HCT116 (cell line): ENCODE results near the gene CCDC174. TPM values are rescaled to one million over a fixed set of nuclear protein-coding genes. Genes with fewer than 3 reads are reported as not detected.
A peak's percentile ranks its signal among the peaks of the same experiment; 100 is the strongest.

Experiments
- ATAC-seq: fragments of 200-7000 bp; cut with Tn5 transposase; 2 replicates; pipeline ENCODE4 v1.9.1; 2020; ENCODE audit warnings: mild to moderate bottlenecking, moderate library complexity
- BruUV-seq: library from RNA; stranded (reverse); fragments of 400-500 nt; replicated peaks from 2 replicates; lab custom pipeline; 2021; lab: Mats Ljungman, UMichigan
- CTCF ChIA-PET: fragments of 300-600 bp; sonication (Branson Sonifier 250); formaldehyde crosslinking; loops from one replicate; lab custom pipeline; 2021; ENCODE audit warnings: antibody characterized with exemption; lab: Charles Lee
- POLR2A ChIA-PET: fragments of 300-600, 350-600 bp; sonication (Branson Sonifier 250); formaldehyde crosslinking; loops from one replicate; lab custom pipeline; 2021; ENCODE audit warnings: antibody characterized with exemption; lab: Charles Lee
- RAD21 ChIA-PET, 2 experiments: fragments of 300-600 bp; sonication (Branson Sonifier 250); formaldehyde crosslinking; loops; one replicate each; lab custom pipeline; 2023; ENCODE audit warnings: low total read pairs in 2 of 2; ENCODE audit not compliant: uncharacterized antibody in 2 of 2, unreplicated experiment in 2 of 2, low non-redundant PET in 1 of 2; lab: Charles Lee
- DNase-seq: peaks from one replicate; pipeline ENCODE4 v3.0.0-alpha.2; 2010; ENCODE audit warnings: low read depth, low spot score
- H2AFZ ChIP-seq: fragments of 200-600 bp; shearing (Covaris generic), sonication (generic); 2 replicates; pipeline ENCODE4 v1.6.1; 2017; ENCODE audit warnings: low read depth, mixed run types, mixed read lengths, antibody characterized with exemption, low read length; ENCODE audit not compliant: poor library complexity, severe bottlenecking
- H3K27ac ChIP-seq: 2 replicates; pipeline ENCODE4 v1.5.1; 2012; ENCODE audit warnings: low read depth, low read length
- H3K27me3 ChIP-seq: fragments of 200-600 bp; sonication (generic); 2 replicates; pipeline ENCODE4 v1.6.1; 2016; ENCODE audit warnings: mixed run types, low read length, mixed read lengths; ENCODE audit not compliant: insufficient read depth
- H3K36me3 ChIP-seq, 2 experiments: fragments of 200-500 bp in 1 of 2; fragments of 200-600 bp in 1 of 2; sonication (Bioruptor generic) in 1 of 2; sonication (generic) in 1 of 2; 2 replicates each; pipeline versions ENCODE4 v1.5.1 to v1.6.1; 2014 to 2016; ENCODE audit warnings: low read length in 2 of 2, inconsistent platforms in 1 of 2, mixed read lengths in 1 of 2, mixed run types in 1 of 2; ENCODE audit not compliant: insufficient read depth in 2 of 2, control insufficient read depth in 1 of 2
- H3K4me1 ChIP-seq, 2 experiments: fragments of 200-600 bp in 1 of 2; sonication (generic) in 1 of 2; 2 replicates each; pipeline versions ENCODE4 v1.5.1 to v1.6.1; 2012 to 2017; ENCODE audit warnings: low read length in 2 of 2, inconsistent platforms in 1 of 2, mild to moderate bottlenecking in 1 of 2, mixed read lengths in 1 of 2, mixed run types in 1 of 2, moderate library complexity in 1 of 2; ENCODE audit not compliant: insufficient read depth in 2 of 2, control insufficient read depth in 1 of 2
- H3K4me2 ChIP-seq: fragments of 200-600 bp; sonication (generic); 2 replicates; pipeline ENCODE4 v1.6.1; 2017; ENCODE audit warnings: mixed run types, low read length, mixed read lengths
- H3K4me3 ChIP-seq, 2 experiments: fragments of 200-600 bp in 1 of 2; sonication (generic) in 1 of 2; replicated peaks in 1 of 2; 2 replicates each; pipeline ENCODE4 v1.5.1; 2011 to 2016; ENCODE audit warnings: low read length in 2 of 2, control low read depth in 1 of 2, low read depth in 1 of 2, mild to moderate bottlenecking in 1 of 2, mixed read lengths in 1 of 2, mixed run types in 1 of 2
- H3K79me2 ChIP-seq: fragments of 200-600 bp; sonication (generic); 2 replicates; pipeline ENCODE4 v1.6.1; 2017; ENCODE audit warnings: mild to moderate bottlenecking, mixed run types, low read length, moderate library complexity, mixed read lengths; ENCODE audit not compliant: insufficient read depth
- H3K9ac ChIP-seq: fragments of 200-600 bp; sonication (generic); 2 replicates; pipeline ENCODE4 v1.6.1; 2016; ENCODE audit warnings: low read length, mixed read lengths
- H3K9me2 ChIP-seq: fragments of 200-600 bp; sonication (generic), shearing (Covaris generic); 2 replicates; pipeline ENCODE4 v1.6.1; 2017; ENCODE audit warnings: mixed run types, mild to moderate bottlenecking, moderate library complexity; ENCODE audit not compliant: insufficient read depth
- H3K9me3 ChIP-seq, 2 experiments: fragments of 200-500 bp in 1 of 2; fragments of 200-600 bp in 1 of 2; sonication (Bioruptor generic) in 1 of 2; sonication (generic) in 1 of 2; 2 replicates each; pipeline ENCODE4 v1.6.1; 2014 to 2017; ENCODE audit warnings: low read length in 2 of 2, mixed read lengths in 2 of 2, inconsistent platforms in 1 of 2, low read depth in 1 of 2, mild to moderate bottlenecking in 1 of 2, mixed run types in 1 of 2, moderate library complexity in 1 of 2; ENCODE audit not compliant: control insufficient read depth in 1 of 2, insufficient read depth in 1 of 2
- H4K20me1 ChIP-seq: fragments of 200-600 bp; sonication (generic), shearing (Covaris generic); 2 replicates; pipeline ENCODE4 v1.6.1; 2017; ENCODE audit warnings: mixed run types, mild to moderate bottlenecking, moderate library complexity; ENCODE audit not compliant: insufficient read depth
- ATF3 ChIP-seq: IDR thresholded peaks from 2 replicates; pipeline ENCODE4 v1.6.1; 2012
- CTCF ChIP-seq, 3 experiments: fragments of 200-600 bp in 1 of 3; sonication (generic) in 1 of 3; IDR thresholded peaks in 2 of 3; conservative IDR thresholded peaks in 1 of 3; 2 replicates each; pipeline ENCODE4 v1.5.1; 2012 to 2017; ENCODE audit warnings: low read depth in 2 of 3, low read length in 2 of 3, antibody characterized with exemption in 1 of 3, borderline replicate concordance in 1 of 3, control low read depth in 1 of 3, mild to moderate bottlenecking in 1 of 3, mixed read lengths in 1 of 3, mixed run types in 1 of 3, moderate library complexity in 1 of 3; ENCODE audit not compliant: insufficient read depth in 1 of 3
- ELF1 ChIP-seq: IDR thresholded peaks from 2 replicates; pipeline ENCODE4 v1.6.1; 2012; ENCODE audit warnings: low read depth, borderline replicate concordance
- EZH2 ChIP-seq: fragments of 200-600 bp; sonication (generic); IDR thresholded peaks from 2 replicates; pipeline ENCODE4 v1.6.1; 2017; ENCODE audit warnings: antibody characterized with exemption, mixed run types
- EZH2phosphoT487 ChIP-seq: fragments of 200-600 bp; IDR thresholded peaks from 2 replicates; pipeline ENCODE4 v1.6.1; 2018; ENCODE audit warnings: antibody characterized with exemption, borderline replicate concordance
- FOSL1 ChIP-seq: IDR thresholded peaks from 2 replicates; pipeline ENCODE4 v1.6.1; 2012; ENCODE audit warnings: low read depth
- JUND ChIP-seq: IDR thresholded peaks from 2 replicates; pipeline ENCODE4 v1.6.1; 2012
- POLR2A ChIP-seq: IDR thresholded peaks from 2 replicates; pipeline ENCODE4 v1.7.0; 2011; ENCODE audit warnings: borderline replicate concordance; ENCODE audit not compliant: insufficient read depth, insufficient read length; ENCODE audit errors: extremely low read depth
- POLR2AphosphoS5 ChIP-seq: IDR thresholded peaks from 2 replicates; pipeline ENCODE4 v1.6.1; 2011; ENCODE audit warnings: mild to moderate bottlenecking, low read depth, low read length, moderate library complexity
- RAD21 ChIP-seq: IDR thresholded peaks from 2 replicates; pipeline ENCODE4 v1.6.1; 2012; ENCODE audit warnings: low read depth, mild to moderate bottlenecking
- REST ChIP-seq: IDR thresholded peaks from 2 replicates; pipeline ENCODE4 v1.6.1; 2012; ENCODE audit warnings: low read depth
- SP1 ChIP-seq: IDR thresholded peaks from 2 replicates; pipeline ENCODE4 v1.6.1; 2012; ENCODE audit warnings: low read depth
- TCF7L2 ChIP-seq: IDR thresholded peaks from 2 replicates; pipeline ENCODE4 v1.7.0; 2011; ENCODE audit warnings: borderline replicate concordance, inconsistent platforms; ENCODE audit not compliant: insufficient read depth, insufficient read length; ENCODE audit errors: extremely low read depth
- YY1 ChIP-seq: IDR thresholded peaks from 2 replicates; pipeline ENCODE4 v1.6.1; 2011; ENCODE audit warnings: low read length, low read depth, moderate library complexity, mild to moderate bottlenecking; ENCODE audit not compliant: insufficient replicate concordance; ENCODE audit errors: extremely low read depth
- ZBTB33 ChIP-seq: IDR thresholded peaks from 2 replicates; pipeline ENCODE4 v1.6.1; 2011; ENCODE audit warnings: mild to moderate bottlenecking, low read length, moderate library complexity; ENCODE audit not compliant: insufficient replicate concordance; ENCODE audit errors: extremely low read depth
- ZFX ChIP-seq: fragments of 450-650 bp; IDR thresholded peaks from 2 replicates; pipeline ENCODE4 v1.6.1; 2017
- ZNF274 ChIP-seq: fragments of 200-500 bp; sonication (Bioruptor generic); IDR thresholded peaks from 2 replicates; pipeline ENCODE4 v1.6.1; 2014; ENCODE audit warnings: mild to moderate bottlenecking, low read depth, low read length, inconsistent platforms
- intact Hi-C: fragments of 100-400 bp; cut with micrococcal nuclease; formaldehyde crosslinking; loops from 2 replicates; pipeline ENCODE4 v1.10.0; 2022
- total RNA-seq: library from RNA; stranded (reverse); gene quantifications from one replicate; pipeline ENCODE4 v1.2.1, GENCODE V29; 2021; ENCODE audit not compliant: unreplicated experiment

The CCDC174 gene
- total RNA-seq, 1 experiment from 2014 or later, result 15.6 TPM

GRCh38 chr3:14716591-14716990, 65.0 kb downstream of the CCDC174 start:
- Histone ChIP-seq H4K20me1 (no peaks in the 10 kb centered on the region), H3K4me2 (peak overlapping the region; percentile 15; the same call in 1 of the 2 replicates), H3K9me2 (no peaks in the 10 kb centered on the region), H3K4me3 (no peak overlapping the region), H3K9ac (no peak overlapping the region), H3K27me3 (no peaks in the 10 kb centered on the region), H3K27ac (no peak overlapping the region), H3K9me3 (no peaks in the 10 kb centered on the region), H3K36me3 (no peaks in the 10 kb centered on the region), H2AFZ (no peak overlapping the region), H3K4me1 (peaks cover 0 to 8% of the 10 kb centered on the region in 2 experiments; a peak in 1 of 4 replicates), H3K79me2 (no peaks in the 10 kb centered on the region)
- CTCF ChIA-PET, result no interaction called here
- DNase-seq (no peak), ATAC-seq (peak; percentile 36; the same call in 1 of the 2 replicates)
- intact Hi-C loops, result no loop called here
- no TSS peak for BruUV-seq
- RAD21 ChIA-PET, result no interaction called here
- POLR2A ChIA-PET, result no interaction called here
- TF ChIP-seq SP1, result no peak
- no peak for TF ChIP-seq YY1
- TF ChIP-seq EZH2phosphoT487, result no peak
- TF ChIP-seq POLR2A, result no peak
- TF ChIP-seq JUND, result no peak
- no peak for TF ChIP-seq CTCF (IDR thresholded peaks at IDR 0.05 in 2 of 3, conservative IDR thresholded peaks at IDR 0.05 in 1 of 3; ENCODE audit: borderline replicate concordance in 1 of 3, insufficient read depth in 1 of 3, low read depth in 2 of 3, low read length in 2 of 3)
- no peak for TF ChIP-seq TCF7L2
- no peak for TF ChIP-seq ZBTB33
- no peak for TF ChIP-seq POLR2AphosphoS5
- no peak for TF ChIP-seq RAD21
- no peak for TF ChIP-seq ATF3
- no peak for TF ChIP-seq ZNF274
- no peak for TF ChIP-seq ELF1
- no peak for TF ChIP-seq EZH2
- no peak for TF ChIP-seq ZFX
- TF ChIP-seq FOSL1, result no peak
- TF ChIP-seq REST, result no peak
